Vagina (tissue), 2 donors: ENCODE results near the gene TIGIT.

Experiments used
- POLR2A ChIP-seq, 2 donors: fragments of 450-650 bp; IDR thresholded peaks; one replicate each; pipeline ENCODE4 v1.6.1; 2017; ENCODE audit warnings: antibody characterized with exemption in 2 of 2, mild to moderate bottlenecking in 2 of 2, moderate library complexity in 2 of 2
- POLR2AphosphoS5 ChIP-seq, 2 donors: sonication (generic); formaldehyde crosslinking; IDR thresholded peaks; one replicate each; pipeline ENCODE4 v1.9.0; 2017; ENCODE audit warnings: antibody characterized with exemption in 2 of 2, mild to moderate bottlenecking in 2 of 2, low read depth in 1 of 2; ENCODE audit not compliant: insufficient read depth in 1 of 2
- TF ChIP-seq, protein P1 (sequence below), 3 experiments: fragments of 450-650 bp in 2 of 3; fragments of 200-600 bp in 1 of 3; sonication (generic) in 1 of 3; IDR thresholded peaks; one replicate each; pipeline ENCODE4 v1.5.1; 2017 to 2019; ENCODE audit warnings: antibody characterized with exemption in 3 of 3, mild to moderate bottlenecking in 2 of 3, moderate library complexity in 2 of 3

DNA sequence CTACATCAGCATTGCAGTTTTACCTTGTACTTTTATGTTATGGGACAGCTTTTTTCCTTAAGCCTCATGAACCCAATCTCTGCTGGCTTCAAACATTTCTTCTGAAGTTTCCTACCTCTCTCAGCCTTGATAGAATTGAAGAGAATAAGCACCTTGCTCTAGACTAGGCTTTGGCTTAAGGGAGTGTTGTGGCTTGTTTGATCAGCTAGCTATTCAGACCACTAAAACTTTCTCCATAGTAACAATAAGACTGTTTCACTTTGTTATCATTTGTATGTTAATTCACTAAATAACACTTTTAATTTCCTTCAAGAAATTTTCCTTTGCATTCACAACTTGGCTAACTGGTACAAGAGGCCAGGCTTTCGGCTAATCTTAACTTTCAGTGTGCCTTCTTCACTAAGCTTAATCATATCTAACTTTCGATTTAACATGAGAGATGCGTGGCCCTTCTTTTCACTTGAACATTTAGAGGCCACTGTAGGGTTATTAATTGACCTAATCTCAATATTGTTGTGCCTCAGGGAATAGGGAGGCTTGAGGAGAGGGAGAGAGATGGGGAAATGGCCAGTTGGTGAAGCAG lies 8.1 kb upstream of the TIGIT start:
- TF ChIP-seq, protein P1, sequence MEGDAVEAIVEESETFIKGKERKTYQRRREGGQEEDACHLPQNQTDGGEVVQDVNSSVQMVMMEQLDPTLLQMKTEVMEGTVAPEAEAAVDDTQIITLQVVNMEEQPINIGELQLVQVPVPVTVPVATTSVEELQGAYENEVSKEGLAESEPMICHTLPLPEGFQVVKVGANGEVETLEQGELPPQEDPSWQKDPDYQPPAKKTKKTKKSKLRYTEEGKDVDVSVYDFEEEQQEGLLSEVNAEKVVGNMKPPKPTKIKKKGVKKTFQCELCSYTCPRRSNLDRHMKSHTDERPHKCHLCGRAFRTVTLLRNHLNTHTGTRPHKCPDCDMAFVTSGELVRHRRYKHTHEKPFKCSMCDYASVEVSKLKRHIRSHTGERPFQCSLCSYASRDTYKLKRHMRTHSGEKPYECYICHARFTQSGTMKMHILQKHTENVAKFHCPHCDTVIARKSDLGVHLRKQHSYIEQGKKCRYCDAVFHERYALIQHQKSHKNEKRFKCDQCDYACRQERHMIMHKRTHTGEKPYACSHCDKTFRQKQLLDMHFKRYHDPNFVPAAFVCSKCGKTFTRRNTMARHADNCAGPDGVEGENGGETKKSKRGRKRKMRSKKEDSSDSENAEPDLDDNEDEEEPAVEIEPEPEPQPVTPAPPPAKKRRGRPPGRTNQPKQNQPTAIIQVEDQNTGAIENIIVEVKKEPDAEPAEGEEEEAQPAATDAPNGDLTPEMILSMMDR (IDR thresholded peaks at IDR 0.05), result no peak
- no peak for TF ChIP-seq POLR2A (IDR thresholded peaks at IDR 0.05)
- no peak for TF ChIP-seq POLR2AphosphoS5 (IDR thresholded peaks at IDR 0.05; ENCODE audit: insufficient read depth in 1 of 2, low read depth in 1 of 2)
